EH (cell line): ENCODE measurements around the gene PIP4K2B.
A peak's percentile ranks its signal among the peaks of the same experiment; 100 is the strongest.
"Not testable (repeated sequence)": the region's sequence is repeated elsewhere in the genome, so short reads cannot be mapped to it uniquely, and the experiment has no call there.

Source experiments
- DNase-seq: peaks from one replicate; pipeline ENCODE4 v3.0.0-alpha.2; 2015; ENCODE audit warnings: low read depth

Gene PIP4K2B

DNA sequence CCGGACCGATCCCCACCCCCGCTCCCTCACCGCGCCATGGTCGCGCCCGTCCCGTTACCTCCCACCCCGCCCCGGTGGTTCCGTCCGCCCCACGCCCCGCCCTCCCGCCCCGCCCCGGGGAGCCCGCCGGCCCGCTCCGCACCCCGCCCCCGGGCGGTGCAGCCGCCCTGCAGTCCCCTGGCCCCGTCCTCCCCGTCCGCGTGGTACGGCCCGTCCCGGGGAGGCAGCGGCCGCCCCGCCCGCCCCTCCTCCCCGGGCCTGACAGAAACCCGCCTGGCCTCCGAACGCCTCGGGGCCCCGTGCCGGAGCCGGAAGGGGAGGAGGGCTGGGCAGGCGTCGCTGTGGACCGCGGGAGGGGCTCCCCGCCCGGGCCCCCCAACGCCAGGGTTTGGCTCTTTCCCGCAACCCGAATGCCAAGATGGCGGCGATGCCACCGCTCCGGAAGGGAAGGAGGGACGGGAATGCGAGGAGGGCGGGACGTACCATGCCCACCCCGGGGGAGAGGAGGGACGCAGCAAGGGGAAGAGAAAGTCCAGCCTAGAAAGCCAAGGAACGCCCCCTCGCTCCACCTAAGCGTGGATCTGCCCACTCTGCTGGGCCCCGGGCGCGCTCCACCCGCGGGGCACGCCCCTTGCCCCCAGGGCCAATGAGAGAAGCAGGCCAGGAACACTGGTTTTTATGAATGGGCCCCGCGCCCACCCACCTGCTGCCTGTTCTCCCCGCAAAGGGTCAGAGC, at the start of gene PIP4K2B:
TSS of gene PIP4K2B (minus strand) at position 56 of the 736 bp plus-strand sequence. CDS start 132 bp downstream, outside the sequence.
- peak; percentile 98 for DNase-seq

DNA sequence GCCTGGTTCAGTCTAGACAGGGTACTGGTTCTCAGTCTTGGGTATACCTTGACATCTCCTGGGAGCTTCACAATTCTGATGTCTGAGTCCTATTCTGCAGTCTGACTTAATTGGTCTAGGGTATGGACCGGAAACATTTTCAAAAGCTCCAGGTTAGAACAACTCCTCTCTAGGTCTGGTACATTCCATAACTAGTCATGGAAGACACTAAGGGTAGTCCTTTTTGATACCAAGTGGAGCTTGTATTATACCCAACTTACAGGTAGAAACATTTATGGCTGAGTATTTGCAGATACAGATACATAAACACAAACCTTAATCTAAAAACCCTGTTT, 49.2 kb upstream of the PIP4K2B start:
- DNase-seq: no peak

DNA sequence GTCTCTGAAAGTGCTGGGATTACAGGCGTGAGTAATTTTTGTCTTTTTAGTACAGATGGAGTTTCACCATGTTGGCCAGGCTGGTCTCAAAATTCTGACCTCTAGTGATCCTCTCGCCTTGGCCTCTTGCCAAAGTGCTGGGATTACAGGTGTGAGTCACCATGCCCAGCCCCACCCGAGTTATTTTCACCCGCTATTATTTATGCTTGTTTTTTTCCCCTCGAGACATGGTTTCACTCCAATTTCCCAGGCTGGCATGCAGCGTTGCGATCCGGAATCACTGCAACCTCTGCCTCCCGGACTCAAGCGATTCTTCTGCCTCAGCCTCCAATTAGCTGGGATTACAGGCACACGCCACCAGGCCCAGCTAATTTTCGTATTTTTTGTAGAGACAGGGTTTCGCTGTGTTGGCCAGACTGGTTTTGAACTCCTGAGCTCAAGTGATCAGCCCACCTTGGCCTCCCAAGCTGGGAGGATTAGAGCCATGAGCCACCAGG, 45.0 kb upstream of the PIP4K2B start:
- DNase-seq: no peak

DNA sequence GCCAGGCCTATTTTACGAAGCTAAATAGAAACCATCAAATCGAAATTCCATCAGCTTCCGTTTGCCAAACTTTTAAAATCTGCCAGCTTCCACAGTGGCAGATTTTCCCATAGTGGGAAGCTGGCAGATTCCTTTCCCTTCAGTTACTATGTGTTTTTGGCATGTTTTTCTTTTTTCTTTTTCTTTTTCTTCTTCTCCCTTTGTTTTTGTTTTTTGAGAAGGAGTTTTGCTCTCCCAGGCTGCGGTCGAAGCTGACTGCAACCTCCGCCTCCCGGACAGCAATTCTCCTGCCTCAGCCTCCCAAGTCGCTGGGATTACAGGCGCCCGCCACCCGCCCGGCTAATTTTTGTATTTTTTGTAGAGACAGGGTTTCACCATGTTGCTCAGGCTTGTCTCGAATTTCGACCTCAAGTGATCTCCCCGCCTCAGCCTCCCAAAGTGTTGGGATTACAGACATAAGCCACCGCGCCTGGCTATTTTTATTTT, 26.4 kb upstream of the PIP4K2B start:
- no peak for DNase-seq

GRCh38 chr17:38824899-38825761, 25.8 kb upstream of the PIP4K2B start, which contains the start of gene CWC25:
TSS of gene CWC25 (minus strand) at chr17:38825321. CDS start at chr17:38825183, 138 bp downstream.
- peak; percentile 92 for DNase-seq

GRCh38 chr17:38815576-38816193, 16.3 kb upstream of the PIP4K2B start:
- DNase-seq: peak; percentile 73

DNA sequence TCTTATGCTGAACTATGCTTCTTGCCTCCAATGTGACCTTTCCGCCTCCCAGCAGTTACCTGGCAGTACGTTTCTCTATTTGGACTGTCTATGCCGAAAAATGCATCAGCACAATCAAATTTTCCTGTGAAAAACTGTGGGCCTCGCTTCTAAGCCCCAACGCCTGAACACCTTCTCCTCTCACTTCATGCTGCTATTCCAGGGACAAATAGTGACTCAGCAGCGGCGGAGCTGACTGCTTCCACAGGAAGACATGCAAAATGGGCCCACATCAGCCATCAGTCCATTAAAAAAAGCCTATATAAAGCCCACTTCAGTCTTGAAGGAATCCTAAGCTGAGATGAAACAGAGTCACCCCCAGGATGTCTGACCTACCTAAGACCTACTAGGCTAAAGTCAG, 10.5 kb upstream of the PIP4K2B start:
- DNase-seq: no peak

GRCh38 chr17:38800237-38800760, 943 bp upstream of the PIP4K2B start:
- no peak for DNase-seq

DNA sequence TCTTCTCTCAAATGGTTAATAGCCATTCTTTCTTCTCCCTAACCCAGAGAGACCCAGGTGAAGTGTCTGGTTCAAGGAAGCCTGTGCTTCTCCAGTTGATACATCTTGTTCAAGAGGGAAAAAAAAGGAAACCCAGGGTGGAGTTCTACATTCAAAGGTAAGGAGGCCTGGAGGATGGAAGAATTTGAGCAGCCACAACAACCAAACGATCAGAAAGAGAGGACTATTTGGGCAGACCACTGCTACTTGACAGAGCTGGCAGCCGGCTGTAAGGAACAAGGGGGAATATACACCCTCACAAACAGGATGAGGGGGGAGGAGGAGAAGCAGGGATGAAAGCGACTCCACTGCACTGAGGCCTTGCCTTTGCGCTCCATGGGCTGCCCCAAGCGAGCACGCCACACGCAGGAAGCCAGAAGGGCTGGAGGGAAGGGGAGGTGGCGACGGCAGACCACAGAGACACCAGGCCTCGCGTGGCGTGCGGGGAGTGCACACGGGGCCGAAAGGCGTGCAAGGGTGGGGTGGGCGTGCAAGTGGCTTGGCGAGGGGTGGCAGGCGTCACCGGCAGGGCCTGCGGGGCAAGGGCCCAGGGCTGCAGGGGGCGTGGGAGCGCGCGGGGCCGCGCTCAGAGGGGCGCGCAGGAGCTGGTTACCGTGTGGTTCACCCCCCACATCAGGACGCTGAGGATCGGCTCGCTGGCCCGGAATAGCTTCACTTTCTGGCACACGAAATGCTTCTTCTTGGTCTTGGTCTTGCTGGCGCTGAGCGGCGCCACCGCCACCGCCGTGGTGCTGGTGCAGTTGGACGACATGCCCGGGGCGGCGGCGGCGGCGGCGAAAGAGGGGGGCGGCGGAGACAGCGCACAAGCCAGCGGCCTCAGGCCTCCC, 499 bp downstream of the PIP4K2B start:
- peak; percentile 70 for DNase-seq

DNA sequence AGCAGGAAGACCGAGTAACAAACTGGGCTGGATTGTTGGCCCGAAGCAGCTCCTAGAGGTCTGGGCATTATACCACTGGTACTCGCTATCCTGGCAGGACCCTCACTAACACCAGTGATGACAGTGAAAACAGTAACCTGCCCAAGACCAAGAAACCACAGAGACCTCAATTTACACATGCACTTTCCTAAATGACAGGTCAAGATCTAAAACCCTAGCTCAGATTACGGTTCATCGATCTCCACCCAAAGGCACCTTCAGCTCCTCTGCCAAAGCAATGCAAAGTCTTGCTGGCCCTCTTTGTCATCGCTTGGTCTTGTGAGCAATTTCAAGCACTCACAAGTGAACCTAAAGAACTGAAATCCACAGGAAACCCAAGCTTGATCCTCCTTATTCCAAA, 1.5 kb downstream of the PIP4K2B start:
- DNase-seq: peak; percentile 11

DNA sequence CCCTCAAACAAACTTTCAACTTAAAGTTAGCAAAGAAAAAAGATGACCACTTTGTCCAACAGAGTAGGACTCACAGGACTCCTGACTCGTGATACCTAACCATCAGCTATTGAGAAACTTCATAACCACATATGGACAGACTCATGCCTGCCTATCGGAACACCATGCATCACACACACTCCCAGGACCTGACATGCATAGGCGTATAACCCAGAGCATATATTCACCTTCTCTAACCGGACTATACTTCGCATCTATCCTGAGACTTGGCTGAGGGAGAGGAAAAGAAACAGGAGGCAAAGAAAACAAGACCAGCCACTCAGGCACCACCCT, 2.2 kb downstream of the PIP4K2B start:
- DNase-seq: peak; percentile 24

- no peak for DNase-seq
These were observed 2.8 kb downstream of the PIP4K2B start for GRCh38 chr17:38796451-38797157.

DNA sequence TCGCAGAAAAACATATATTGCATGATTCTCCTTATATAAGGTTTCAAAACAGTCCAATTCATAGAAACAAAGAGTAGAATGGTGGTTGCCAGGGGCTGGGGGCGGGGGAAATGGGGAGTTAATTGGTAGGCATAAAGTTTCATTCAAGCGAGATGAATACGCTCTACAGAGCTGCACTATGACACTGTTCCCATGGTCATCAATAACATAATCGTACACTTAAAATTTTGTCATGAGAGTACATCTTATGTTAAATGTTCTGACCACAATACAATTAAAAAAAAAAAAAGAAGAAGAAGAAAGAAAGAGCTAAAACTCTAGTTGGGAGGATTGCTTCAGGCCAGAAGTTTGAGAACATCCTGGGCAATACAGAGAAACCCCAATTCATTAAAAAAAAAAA, 5.1 kb downstream of the PIP4K2B start:
- no peak for DNase-seq

DNA sequence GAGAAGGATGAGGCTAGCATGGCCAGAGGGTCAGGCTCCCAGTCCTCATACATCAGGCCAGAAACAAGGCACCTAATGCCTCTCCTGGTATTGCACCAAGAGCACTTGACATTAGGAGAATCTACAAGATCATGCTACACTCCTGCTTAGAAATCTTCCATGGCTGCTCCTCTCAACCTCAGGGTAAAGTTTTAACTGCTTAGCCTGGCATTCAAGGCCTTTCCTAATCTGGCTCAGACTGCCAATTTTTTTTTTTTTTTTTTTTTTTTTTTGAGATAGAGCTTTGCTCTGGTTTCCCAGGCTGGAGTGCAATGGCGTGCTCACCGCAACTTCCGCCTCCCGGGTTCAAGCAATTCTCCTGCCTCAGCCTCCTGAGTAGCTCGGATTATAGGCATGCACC, 8.2 kb downstream of the PIP4K2B start:
- no peak for DNase-seq

GRCh38 chr17:38790148-38790707, 9.1 kb downstream of the PIP4K2B start:
- peak; percentile 32 for DNase-seq

- DNase-seq: peak; percentile 84
These were observed 10.2 kb downstream of the PIP4K2B start for GRCh38 chr17:38789185-38789584.

- not testable (repeated sequence) for DNase-seq
These were observed 11.4 kb downstream of the PIP4K2B start for GRCh38 chr17:38787999-38788398.

GRCh38 chr17:38786372-38786771, 13.0 kb downstream of the PIP4K2B start:
- DNase-seq: no peak

DNA sequence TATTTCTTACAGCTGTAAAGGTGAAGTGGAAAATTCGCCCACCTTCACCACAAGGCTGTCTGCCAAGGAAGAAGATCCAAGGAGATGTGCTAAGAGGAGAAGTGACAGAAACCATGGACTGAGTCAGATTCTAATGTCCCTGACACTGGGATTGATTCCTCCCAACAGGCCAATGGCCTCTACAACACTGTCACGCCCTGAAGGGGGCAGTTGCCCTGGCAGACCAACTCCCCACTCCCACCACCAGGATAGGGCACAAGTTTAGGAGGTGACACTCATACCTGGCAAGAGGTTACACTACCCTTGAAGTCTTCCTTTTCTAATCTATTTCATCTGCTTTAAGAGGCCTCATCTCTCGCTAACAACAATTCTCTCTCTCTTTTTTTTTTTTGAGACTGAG, 16.1 kb downstream of the PIP4K2B start:
- DNase-seq: no peak
